ENCODE results near the gene MC3R.

DNA sequence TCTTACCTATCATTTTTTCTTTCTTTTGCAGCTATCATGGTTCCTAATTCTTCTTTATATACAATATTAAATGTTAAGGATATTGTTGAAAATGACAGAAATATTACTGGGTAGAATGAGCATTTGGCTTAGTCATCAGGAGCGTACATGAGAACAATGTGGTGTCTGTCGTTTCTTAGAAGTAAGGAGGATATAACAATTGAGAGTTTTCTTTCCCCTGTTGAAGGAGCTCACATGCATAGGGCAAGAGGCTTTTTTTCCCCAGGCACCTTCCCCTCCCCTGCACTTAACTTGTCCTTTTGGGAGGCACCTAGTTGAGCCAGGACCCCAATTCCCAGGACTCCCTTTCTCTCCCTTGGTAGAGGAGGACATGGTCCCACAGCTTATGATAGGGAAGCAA lies 25.0 kb downstream of the MC3R start:
- TF ChIP-seq CTCF (IDR thresholded peaks at IDR 0.05; ENCODE audit: control extremely low read depth in 1 of 3, insufficient read depth in 1 of 3, low read depth in 1 of 3, low read length in 3 of 3), result no peak
- TF ChIP-seq EZH2 (IDR thresholded peaks at IDR 0.05; ENCODE audit: low read depth, low read length, severe bottlenecking), result no peak
- TF ChIP-seq RNF2 (IDR thresholded peaks at IDR 0.05; ENCODE audit: borderline replicate concordance, low read depth, low read length, missing control alignments, poor library complexity, severe bottlenecking), result no peak
- no peak for TF ChIP-seq PHF8 (conservative IDR thresholded peaks at IDR 0.05; ENCODE audit: low read depth, low read length)
- no peak for TF ChIP-seq FOSL1 (IDR thresholded peaks at IDR 0.05; ENCODE audit: insufficient read depth, low read depth, low read length)
- no peak for TF ChIP-seq JUND (IDR thresholded peaks at IDR 0.05; ENCODE audit: low read length)
- TF ChIP-seq KDM1A (IDR thresholded peaks at IDR 0.05; ENCODE audit: borderline replicate concordance, low read length), result no peak
- TF ChIP-seq, protein P1, sequence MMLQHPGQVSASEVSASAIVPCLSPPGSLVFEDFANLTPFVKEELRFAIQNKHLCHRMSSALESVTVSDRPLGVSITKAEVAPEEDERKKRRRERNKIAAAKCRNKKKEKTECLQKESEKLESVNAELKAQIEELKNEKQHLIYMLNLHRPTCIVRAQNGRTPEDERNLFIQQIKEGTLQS (IDR thresholded peaks at IDR 0.05; ENCODE audit: insufficient read depth, low read depth, low read length), result no peak
- TF ChIP-seq POLR2A (IDR thresholded peaks at IDR 0.05; ENCODE audit: control extremely low read depth in 1 of 2, low read depth in 2 of 2, low read length in 2 of 2), result no peak
